ENCODE results near the gene GLIS1.

GRCh38 chr1:53499257-53500203 lies 239.4 kb downstream of the GLIS1 start:
- TF ChIP-seq CTCF (conservative IDR thresholded peaks at IDR 0.05; ENCODE audit: low read depth, low read length) = no peak
- no peak for TF ChIP-seq EZH2phosphoT487 (IDR thresholded peaks at IDR 0.05; ENCODE audit: borderline replicate concordance, low read length)
